ENCODE data around the gene ASL. TPM values are rescaled to one million over a fixed set of nuclear protein-coding genes. Genes with fewer than 3 reads are reported as not detected.
"Not testable (repeated sequence)": the region's sequence is repeated elsewhere in the genome, so short reads cannot be mapped to it uniquely, and the experiment has no call there.

ASL gene
- total RNA-seq, 2 donors from 2014 or later: 43.2 to 54.7 TPM

- H3K4me1 ChIP-seq (ENCODE audit: control insufficient read depth in 1 of 2, low read depth in 2 of 2): peaks cover 8 to 20% of the 10 kb centered on the region in 2 donors
- ATAC-seq (ENCODE audit: insufficient number of reproducible peaks, low FRiP score, low read depth): no peak
- no peaks in the 10 kb centered on the region for H3K27me3 ChIP-seq (replicated peaks; ENCODE audit: insufficient read depth)
- H3K27ac ChIP-seq: no peak overlapping the region
- H3K4me3 ChIP-seq: no peak overlapping the region
- no peaks in the 10 kb centered on the region for H3K9me3 ChIP-seq
- no peaks in the 10 kb centered on the region for H3K36me3 ChIP-seq
- no peak for TF ChIP-seq CTCF (IDR thresholded peaks at IDR 0.05)
- no peak for DNase-seq (ENCODE audit: low spot score)
Measured at GRCh38 chr7:66119245-66119850, 43.7 kb downstream of the ASL start.

- no peak overlapping the region for H3K27ac ChIP-seq
- H3K4me1 ChIP-seq (ENCODE audit: control insufficient read depth in 1 of 2, low read depth in 2 of 2): peaks cover 7 to 26% of the 10 kb centered on the region in 2 donors
- no peaks in the 10 kb centered on the region for H3K9me3 ChIP-seq
- DNase-seq (ENCODE audit: low spot score): no peak
- no peaks in the 10 kb centered on the region for H3K36me3 ChIP-seq
- no peaks in the 10 kb centered on the region for H3K27me3 ChIP-seq (replicated peaks; ENCODE audit: insufficient read depth)
- ATAC-seq (ENCODE audit: insufficient number of reproducible peaks, low FRiP score, low read depth): no peak
- H3K4me3 ChIP-seq: no peak overlapping the region
- TF ChIP-seq CTCF (IDR thresholded peaks at IDR 0.05): no peak
Measured at GRCh38 chr7:66123175-66123528, 47.5 kb downstream of the ASL start.

- peaks cover 7 to 26% of the 10 kb centered on the region in 2 donors for H3K4me1 ChIP-seq (ENCODE audit: control insufficient read depth in 1 of 2, low read depth in 2 of 2)
- not testable (repeated sequence) for H3K4me3 ChIP-seq; H3K27me3 ChIP-seq (replicated peaks; ENCODE audit: insufficient read depth); H3K36me3 ChIP-seq; ATAC-seq (ENCODE audit: insufficient number of reproducible peaks, low FRiP score, low read depth); DNase-seq (ENCODE audit: low spot score); H3K27ac ChIP-seq; H3K9me3 ChIP-seq
Measured at GRCh38 chr7:66124569-66124861, 48.9 kb downstream of the ASL start.

- DNase-seq (ENCODE audit: low spot score) (no peak), ATAC-seq (ENCODE audit: insufficient number of reproducible peaks, low FRiP score, low read depth) (no peak)
- no peaks in the 10 kb centered on the region for H3K36me3 ChIP-seq
- H3K9me3 ChIP-seq: no peaks in the 10 kb centered on the region
- no peak overlapping the region for H3K4me3 ChIP-seq
- H3K4me1 ChIP-seq (ENCODE audit: control insufficient read depth in 1 of 2, low read depth in 2 of 2): peaks cover 7 to 26% of the 10 kb centered on the region in 2 donors
- H3K27me3 ChIP-seq (replicated peaks; ENCODE audit: insufficient read depth): no peaks in the 10 kb centered on the region
- TF ChIP-seq CTCF (IDR thresholded peaks at IDR 0.05): no peak
- H3K27ac ChIP-seq: no peak overlapping the region
Measured at GRCh38 chr7:66125052-66125694, 49.6 kb downstream of the ASL start.

- not testable (repeated sequence) for H3K36me3 ChIP-seq; H3K27ac ChIP-seq; H3K4me3 ChIP-seq; H3K27me3 ChIP-seq (replicated peaks; ENCODE audit: insufficient read depth); ATAC-seq (ENCODE audit: insufficient number of reproducible peaks, low FRiP score, low read depth); H3K9me3 ChIP-seq; DNase-seq (ENCODE audit: low spot score)
- peaks cover 7 to 26% of the 10 kb centered on the region in 2 donors for H3K4me1 ChIP-seq (ENCODE audit: control insufficient read depth in 1 of 2, low read depth in 2 of 2)
Measured at GRCh38 chr7:66125781-66126352, 50.2 kb downstream of the ASL start.

GRCh38 chr7:66127172-66127571, 51.6 kb downstream of the ASL start:
- not testable (repeated sequence) for H3K4me3 ChIP-seq; H3K9me3 ChIP-seq; H3K27ac ChIP-seq; ATAC-seq (ENCODE audit: insufficient number of reproducible peaks, low FRiP score, low read depth); DNase-seq (ENCODE audit: low spot score); H3K27me3 ChIP-seq (replicated peaks; ENCODE audit: insufficient read depth); H3K36me3 ChIP-seq
- H3K4me1 ChIP-seq (ENCODE audit: control insufficient read depth in 1 of 2, low read depth in 2 of 2): peaks cover 7 to 26% of the 10 kb centered on the region in 2 donors
